Upper lobe of left lung (tissue), 6 donors: ENCODE data around the gene RBM18. TPM values are rescaled to one million over a fixed set of nuclear protein-coding genes. Genes with fewer than 3 reads are reported as not detected.

Experiments used
- ATAC-seq, 2 donors: fragments of 200-7000 bp; cut with Tn5 transposase; one replicate each; pipeline ENCODE4 v1.9.1; 2022; ENCODE audit warnings: mild to moderate bottlenecking in 2 of 2, moderate library complexity in 2 of 2; ENCODE audit not compliant: low FRiP score in 2 of 2
- DNase-seq, 2 donors: peaks; one replicate each; pipeline ENCODE4 v3.0.0-alpha.2; 2019 to 2020
- H3K27ac ChIP-seq, 4 donors: fragments of 200-600 bp; sonication (generic); one replicate each; pipeline ENCODE4 v1.5.1; 2016 to 2019
- H3K27me3 ChIP-seq, 4 donors: fragments of 200-600 bp; sonication (generic); one replicate each; pipeline ENCODE4 v1.5.1; 2017 to 2019
- H3K36me3 ChIP-seq, 4 donors: fragments of 200-600 bp; sonication (generic); one replicate each; pipeline ENCODE4 v1.5.1; 2016 to 2019
- H3K4me1 ChIP-seq, 4 donors: fragments of 200-600 bp; sonication (generic); one replicate each; pipeline ENCODE4 v1.5.1; 2018 to 2019
- H3K4me3 ChIP-seq, 4 donors: fragments of 200-600 bp; sonication (generic); one replicate each; pipeline ENCODE4 v1.5.1; 2017 to 2019; ENCODE audit warnings: mild to moderate bottlenecking in 2 of 4, moderate library complexity in 1 of 4
- H3K9me3 ChIP-seq, 4 donors: fragments of 200-600 bp; sonication (generic); one replicate each; pipeline ENCODE4 v1.5.1; 2018 to 2019
- EP300 ChIP-seq, 4 donors: sonication (generic); formaldehyde crosslinking; IDR thresholded peaks; one replicate each; pipeline ENCODE4 v1.5.1; 2017; ENCODE audit warnings: antibody characterized with exemption in 4 of 4, control low read depth in 2 of 4
- POLR2A ChIP-seq, 4 donors: fragments of 450-650 bp; IDR thresholded peaks; one replicate each; pipeline ENCODE4 v1.5.1; 2016 to 2017; ENCODE audit warnings: antibody characterized with exemption in 4 of 4, mild to moderate bottlenecking in 2 of 4
- POLR2AphosphoS5 ChIP-seq, 2 donors: sonication (generic); formaldehyde crosslinking; IDR thresholded peaks; one replicate each; pipeline ENCODE4 v1.5.1; 2017; ENCODE audit warnings: antibody characterized with exemption in 2 of 2
- WGBS, 2 donors: methylation state at CpG; one replicate each; pipeline ENCODE4 v1.1.5; 2017 to 2018; 5-methylcytosine and 5-hydroxymethylcytosine counted together
- total RNA-seq, 6 donors: library from RNA; depleted of rRNA in 4 of 6; stranded (reverse); fragments of >200 nt in 4 of 6; gene quantifications; one replicate each; pipeline versions ENCODE4 v1.1.0 to v1.2.1, GENCODE V29; 2016 to 2021
- TF ChIP-seq, protein P1 (sequence below), 6 experiments: fragments of 450-650 bp in 4 of 6; fragments of 200-600 bp in 2 of 6; sonication (generic) in 2 of 6; IDR thresholded peaks; one replicate each; pipeline ENCODE4 v1.5.1; 2016 to 2019; ENCODE audit warnings: antibody characterized with exemption in 6 of 6
- donor health status: DM: no; HTN: no; CAD: no; lungs with moderate emphysema.
- donor health status: DM: no; HTN: yes; CAD: no; lungs with severe emphysema.

Gene RBM18
- total RNA-seq, 6 donors from 2014 or later = 3.0 to 19.9 (median 11.8) TPM

DNA sequence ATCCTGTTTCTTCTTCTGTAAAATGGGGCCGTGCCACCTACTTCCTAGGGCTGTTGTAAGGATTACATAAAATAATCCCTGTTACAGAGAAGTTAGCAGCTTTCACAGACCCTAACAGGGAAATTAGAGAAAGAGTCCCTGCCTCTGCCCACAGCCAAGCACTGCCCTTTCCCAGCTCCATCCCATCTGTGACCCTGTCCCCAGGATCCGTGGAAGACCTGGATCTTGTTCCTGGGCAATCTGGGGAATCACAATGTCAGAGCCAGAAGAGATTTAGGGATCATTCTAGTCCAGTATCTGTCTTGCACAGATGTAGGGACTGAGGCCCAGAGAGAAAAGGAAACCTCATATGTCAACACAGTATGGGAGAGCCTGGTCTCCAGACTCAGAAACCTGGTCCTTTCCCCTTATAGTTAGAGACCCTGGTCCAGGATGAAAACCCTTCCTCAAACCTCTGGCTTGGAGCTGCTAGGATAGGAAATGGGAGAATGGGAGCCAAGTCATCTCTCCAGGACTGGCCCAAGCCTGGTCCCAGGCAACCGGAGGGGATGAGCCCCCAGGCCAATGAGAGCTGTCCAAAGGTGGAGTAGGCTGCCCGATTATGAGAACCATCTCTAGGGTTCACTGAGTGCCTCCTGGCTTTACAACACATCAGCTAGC is 48.4 kb downstream of the RBM18 start:
- H3K9me3 ChIP-seq = no peaks in the 10 kb centered on the region
- peaks cover 0 to 49% (median 17%) of the 10 kb centered on the region in 4 donors for H3K27me3 ChIP-seq
- 82 to 87% methylated on average over 2 to 4 of the region's 4 CpGs for WGBS, 2 donors
- H3K4me3 ChIP-seq = no peak overlapping the region
- no peak overlapping the region for H3K27ac ChIP-seq
- TF ChIP-seq EP300 (IDR thresholded peaks at IDR 0.05) (no peak), POLR2AphosphoS5 (IDR thresholded peaks at IDR 0.05) (no peak), POLR2A (IDR thresholded peaks at IDR 0.05) (no peak)
- TF ChIP-seq, protein P1, sequence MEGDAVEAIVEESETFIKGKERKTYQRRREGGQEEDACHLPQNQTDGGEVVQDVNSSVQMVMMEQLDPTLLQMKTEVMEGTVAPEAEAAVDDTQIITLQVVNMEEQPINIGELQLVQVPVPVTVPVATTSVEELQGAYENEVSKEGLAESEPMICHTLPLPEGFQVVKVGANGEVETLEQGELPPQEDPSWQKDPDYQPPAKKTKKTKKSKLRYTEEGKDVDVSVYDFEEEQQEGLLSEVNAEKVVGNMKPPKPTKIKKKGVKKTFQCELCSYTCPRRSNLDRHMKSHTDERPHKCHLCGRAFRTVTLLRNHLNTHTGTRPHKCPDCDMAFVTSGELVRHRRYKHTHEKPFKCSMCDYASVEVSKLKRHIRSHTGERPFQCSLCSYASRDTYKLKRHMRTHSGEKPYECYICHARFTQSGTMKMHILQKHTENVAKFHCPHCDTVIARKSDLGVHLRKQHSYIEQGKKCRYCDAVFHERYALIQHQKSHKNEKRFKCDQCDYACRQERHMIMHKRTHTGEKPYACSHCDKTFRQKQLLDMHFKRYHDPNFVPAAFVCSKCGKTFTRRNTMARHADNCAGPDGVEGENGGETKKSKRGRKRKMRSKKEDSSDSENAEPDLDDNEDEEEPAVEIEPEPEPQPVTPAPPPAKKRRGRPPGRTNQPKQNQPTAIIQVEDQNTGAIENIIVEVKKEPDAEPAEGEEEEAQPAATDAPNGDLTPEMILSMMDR (IDR thresholded peaks at IDR 0.05) = no peak
- H3K4me1 ChIP-seq = peaks cover 22 to 37% (median 31%) of the 10 kb centered on the region in 4 donors
- no peak for DNase-seq
- ATAC-seq = no peak
- no peaks in the 10 kb centered on the region for H3K36me3 ChIP-seq

DNA sequence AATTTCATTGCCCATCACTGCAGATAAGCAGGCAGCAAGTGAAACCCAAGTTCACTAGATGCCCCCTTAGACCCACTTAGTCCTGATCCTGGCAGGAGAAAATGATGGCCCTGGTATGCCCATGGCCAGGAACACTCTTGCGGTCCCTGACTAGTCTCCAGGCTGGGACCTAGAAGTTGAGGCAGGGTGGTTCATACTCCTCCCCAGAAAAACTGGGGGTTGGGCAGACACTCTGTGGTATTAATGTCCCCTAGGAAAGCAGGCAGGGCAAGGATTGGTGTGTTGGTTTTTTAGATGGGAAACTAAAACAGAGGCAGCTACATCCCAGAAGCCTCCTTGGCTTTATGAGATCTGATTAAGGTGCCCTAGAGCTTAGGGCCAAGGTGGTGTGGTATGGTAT is 49.0 kb downstream of the RBM18 start:
- H3K36me3 ChIP-seq = no peaks in the 10 kb centered on the region
- no peak overlapping the region for H3K4me3 ChIP-seq
- H3K9me3 ChIP-seq = no peaks in the 10 kb centered on the region
- TF ChIP-seq POLR2A (IDR thresholded peaks at IDR 0.05) (no peak), POLR2AphosphoS5 (IDR thresholded peaks at IDR 0.05) (no peak), EP300 (IDR thresholded peaks at IDR 0.05) (no peak)
- TF ChIP-seq, protein P1 (IDR thresholded peaks at IDR 0.05) = no peak
- DNase-seq (no peak), ATAC-seq (no peak)
- H3K4me1 ChIP-seq = peaks cover 22 to 33% (median 31%) of the 10 kb centered on the region in 4 donors
- WGBS, 2 donors = 100% methylated on average over 1 of the region's 1 CpG
- H3K27ac ChIP-seq = no peak overlapping the region
- H3K27me3 ChIP-seq = peaks cover 0 to 43% (median 12%) of the 10 kb centered on the region in 4 donors

DNA sequence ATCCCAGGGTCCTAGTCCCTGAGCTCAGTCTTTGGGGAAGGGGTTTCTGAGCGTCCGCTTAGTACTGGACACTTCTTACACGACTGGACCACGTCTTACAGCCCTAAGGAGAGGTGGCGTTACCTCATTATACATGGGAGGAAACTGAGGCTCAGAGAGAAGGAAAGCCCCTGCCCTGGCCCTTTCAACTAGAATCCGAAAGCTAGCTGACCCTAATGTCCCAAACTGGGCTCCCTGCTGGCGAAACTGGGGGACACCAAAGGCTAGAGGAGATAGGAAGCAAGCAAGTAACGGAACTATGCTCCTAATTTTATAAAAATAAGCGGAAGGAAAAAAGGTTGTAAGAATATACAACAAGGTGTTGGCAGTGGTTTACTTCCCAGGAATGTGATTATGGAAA is 50.1 kb downstream of the RBM18 start:
- peak overlapping the region in 2 of 4 donors; percentile 41 to 44 for H3K4me3 ChIP-seq
- H3K36me3 ChIP-seq = no peaks in the 10 kb centered on the region
- 79 to 81% methylated on average over 7 to 9 of the region's 9 CpGs for WGBS, 2 donors
- TF ChIP-seq POLR2A (IDR thresholded peaks at IDR 0.05) (no peak), POLR2AphosphoS5 (IDR thresholded peaks at IDR 0.05) (no peak)
- H3K27ac ChIP-seq = no peak overlapping the region
- ATAC-seq (no peak), DNase-seq (no peak)
- peaks cover 18 to 23% (median 20%) of the 10 kb centered on the region in 4 donors for H3K4me1 ChIP-seq
- no peaks in the 10 kb centered on the region for H3K9me3 ChIP-seq
- peaks cover 0 to 31% (median 10%) of the 10 kb centered on the region in 4 donors for H3K27me3 ChIP-seq

DNA sequence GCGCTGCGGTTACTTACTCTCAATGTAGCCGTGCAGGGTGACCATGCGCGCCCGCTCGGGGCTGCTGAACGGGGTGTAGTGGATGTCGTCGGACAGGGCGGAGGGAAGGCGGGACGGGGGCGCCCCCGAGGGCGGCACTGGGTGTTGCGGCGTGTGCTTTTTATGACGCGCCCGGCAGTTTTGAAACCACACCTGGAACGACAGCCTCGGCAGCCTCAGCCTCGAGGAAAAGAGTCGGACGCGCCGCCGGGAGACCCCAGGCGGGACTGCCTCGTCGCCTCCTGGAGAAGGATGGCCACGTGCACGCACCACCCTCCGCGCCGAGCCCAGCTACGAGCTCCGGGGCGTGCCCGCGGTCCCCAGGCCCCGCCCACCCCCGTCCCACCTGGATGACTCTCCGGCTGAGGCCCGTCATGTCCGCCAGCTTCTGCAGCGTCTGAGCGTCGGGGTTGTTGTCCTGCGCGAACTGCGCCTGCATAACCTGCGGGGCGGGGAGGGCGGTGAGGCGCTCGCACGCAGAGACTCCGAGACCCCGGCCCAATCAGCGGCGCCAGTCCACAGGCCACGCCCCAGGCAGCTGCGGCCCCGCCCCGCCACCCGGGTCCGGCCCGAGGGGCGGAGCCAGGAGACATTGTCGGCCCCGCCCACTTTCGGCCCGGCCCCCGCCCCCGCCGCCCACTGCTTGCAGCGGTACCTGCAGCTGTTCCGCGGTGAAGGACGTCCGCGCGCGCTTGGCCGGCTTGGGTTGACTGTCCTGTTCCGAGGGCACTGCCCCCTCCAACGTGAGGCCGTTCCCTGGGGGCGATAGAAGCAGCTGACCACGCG is 50.8 kb downstream of the RBM18 start:
- peak in 1 of 2 donors; percentile 90 for DNase-seq
- TF ChIP-seq POLR2A (IDR thresholded peaks at IDR 0.05) (no peak), EP300 (IDR thresholded peaks at IDR 0.05) (no peak), POLR2AphosphoS5 (IDR thresholded peaks at IDR 0.05) (no peak)
- TF ChIP-seq, protein P1 (IDR thresholded peaks at IDR 0.05) = no peak
- peak in 1 of 2 donors; percentile 45 for ATAC-seq
- peaks cover 0 to 24% (median 10%) of the 10 kb centered on the region in 4 donors for H3K27me3 ChIP-seq
- peaks cover 12 to 16% (median 14%) of the 10 kb centered on the region in 4 donors for H3K4me1 ChIP-seq
- WGBS, 2 donors = 30 to 39% methylated on average over 27 to 76 of the region's 93 CpGs
- no peaks in the 10 kb centered on the region for H3K36me3 ChIP-seq
- H3K27ac ChIP-seq = no peak overlapping the region
- H3K9me3 ChIP-seq = no peaks in the 10 kb centered on the region
- peak overlapping the region; percentile 5 to 44 (median 36) for H3K4me3 ChIP-seq

DNA sequence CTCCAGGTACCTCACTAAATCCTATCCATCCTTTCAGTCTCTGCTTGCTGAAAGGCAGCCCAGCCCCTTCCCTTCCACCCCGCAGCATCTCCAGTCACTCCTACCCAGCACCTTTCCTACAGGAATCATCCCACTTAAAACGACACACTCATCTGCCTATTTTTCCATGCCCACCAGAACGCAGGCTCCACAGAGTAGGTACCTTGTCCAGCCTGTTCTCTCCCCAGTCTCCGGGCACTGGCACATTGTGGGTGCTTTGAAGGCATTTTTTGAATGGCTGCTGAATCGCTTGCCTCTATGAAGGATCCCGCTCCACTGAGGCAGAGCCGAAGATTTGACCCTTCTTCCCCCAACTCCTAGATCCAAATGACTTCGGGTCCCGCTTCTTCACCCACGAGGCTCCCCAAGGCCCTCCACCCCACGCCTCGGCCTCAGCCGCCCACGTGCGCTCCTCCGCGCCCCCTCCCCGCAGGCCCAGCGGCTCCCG is 51.5 kb downstream of the RBM18 start:
- Histone ChIP-seq H3K9me3 (no peaks in the 10 kb centered on the region), H3K4me3 (peak overlapping the region in 2 of 4 donors; percentile 41 to 44), H3K27me3 (peaks cover 0 to 19% (median 10%) of the 10 kb centered on the region in 4 donors), H3K27ac (no peak overlapping the region), H3K36me3 (no peaks in the 10 kb centered on the region), H3K4me1 (peaks cover 11 to 15% (median 13%) of the 10 kb centered on the region in 4 donors)
- TF ChIP-seq EP300 (IDR thresholded peaks at IDR 0.05) = no peak
- TF ChIP-seq, protein P1 (IDR thresholded peaks at IDR 0.05) = no peak
- ATAC-seq (no peak), DNase-seq (no peak)
- 49 to 70% methylated on average over 18 to 20 of the region's 20 CpGs for WGBS, 2 donors
